Progenitor cell of endocrine pancreas (in vitro differentiated cells): ENCODE results near the gene APBA3. TPM values are rescaled to one million over a fixed set of nuclear protein-coding genes. Genes with fewer than 3 reads are reported as not detected.
"Not testable (repeated sequence)": the region's sequence is repeated elsewhere in the genome, so short reads cannot be mapped to it uniquely, and the experiment has no call there.

Source experiments
- DNase-seq: peaks from one replicate; pipeline ENCODE4 v3.0.0; 2021; ENCODE audit warnings: low spot score; ENCODE audit not compliant: unreplicated experiment
- H3K27ac Mint-ChIP-seq: 2 replicates; pipeline ENCODE4 v1.8.0; 2021; ENCODE audit warnings: mild to moderate bottlenecking, moderate library complexity, mixed read lengths
- H3K27me3 Mint-ChIP-seq: 2 replicates; pipeline ENCODE4 v1.8.0; 2021; ENCODE audit warnings: mixed read lengths
- H3K36me3 Mint-ChIP-seq: 2 replicates; pipeline ENCODE4 v1.8.0; 2022; ENCODE audit warnings: mixed read lengths; ENCODE audit not compliant: insufficient read depth
- H3K4me1 Mint-ChIP-seq: 2 replicates; pipeline ENCODE4 v1.8.0; 2021; ENCODE audit warnings: low read depth, mixed read lengths
- H3K4me3 Mint-ChIP-seq: 2 replicates; pipeline ENCODE4 v1.8.0; 2021; ENCODE audit warnings: low read depth, mild to moderate bottlenecking, moderate library complexity, mixed read lengths
- H3K9me3 Mint-ChIP-seq: 2 replicates; pipeline ENCODE4 v1.8.0; 2021; ENCODE audit warnings: low read depth, mixed read lengths
- CTCF ChIP-seq: fragments of 200-600 bp; sonication (generic); IDR thresholded peaks from one replicate; pipeline ENCODE4 v1.5.0; 2021; ENCODE audit warnings: antibody characterized with exemption, mild to moderate bottlenecking; ENCODE audit not compliant: unreplicated experiment
- total RNA-seq: library from RNA; stranded (reverse); gene quantifications from 2 replicates; pipeline ENCODE4 v1.2.1, GENCODE V29; 2021

Gene APBA3
- total RNA-seq, 1 donor from 2014 or later: 31.4 TPM

- no peaks in the 10 kb centered on the region for H3K9me3 Mint-ChIP-seq
- peaks cover 4% of the 10 kb centered on the region for H3K36me3 Mint-ChIP-seq
- no peak for DNase-seq
- no peaks in the 10 kb centered on the region for H3K27me3 Mint-ChIP-seq
- H3K27ac Mint-ChIP-seq: no peak overlapping the region
- H3K4me3 Mint-ChIP-seq: no peak overlapping the region
- peaks cover 7% of the 10 kb centered on the region for H3K4me1 Mint-ChIP-seq
- TF ChIP-seq CTCF: no peak
Observed at GRCh38 chr19:3765121-3765520, 3.6 kb upstream of the APBA3 start.

- H3K27me3 Mint-ChIP-seq: no peaks in the 10 kb centered on the region
- peaks cover 7% of the 10 kb centered on the region for H3K4me1 Mint-ChIP-seq
- no peaks in the 10 kb centered on the region for H3K9me3 Mint-ChIP-seq
Observed at GRCh38 chr19:3762501-3763459, 1.3 kb upstream of the APBA3 start, which contains the start of gene MRPL54. TSS of gene MRPL54 (plus strand) at chr19:3762682. CDS start at chr19:3762701, 19 bp downstream.

GRCh38 chr19:3762130-3762473 lies 610 bp upstream of the APBA3 start:
- H3K4me1 Mint-ChIP-seq: peaks cover 7% of the 10 kb centered on the region
- no peak for TF ChIP-seq CTCF
- peak overlapping the region; percentile 99 for H3K27ac Mint-ChIP-seq
- peak overlapping the region; percentile 94 for H3K4me3 Mint-ChIP-seq
- H3K36me3 Mint-ChIP-seq: peaks cover 1% of the 10 kb centered on the region
- no peak for DNase-seq
- H3K9me3 Mint-ChIP-seq: no peaks in the 10 kb centered on the region
- H3K27me3 Mint-ChIP-seq: no peaks in the 10 kb centered on the region

More at GRCh38 chr19:3762501-3763459, 1.3 kb upstream of the APBA3 start, which contains the start of gene MRPL54:
- Mint-ChIP-seq H3K36me3 (peaks cover 1% of the 10 kb centered on the region), H3K4me3 (peak within 1 kb of the TSS; percentile 94), H3K27ac (peak within 1 kb of the TSS; percentile 99)
- DNase-seq: peak; percentile 99
- TF ChIP-seq CTCF: no peak

GRCh38 chr19:3760871-3761361 lies 576 bp downstream of the APBA3 start:
- Mint-ChIP-seq H3K4me1 (peaks cover 7% of the 10 kb centered on the region), H3K4me3 (peak overlapping the region; percentile 93), H3K36me3 (no peaks in the 10 kb centered on the region), H3K27me3 (no peaks in the 10 kb centered on the region), H3K9me3 (no peaks in the 10 kb centered on the region), H3K27ac (peak overlapping the region; percentile 96)
- DNase-seq: no peak
- no peak for TF ChIP-seq CTCF

- H3K4me3 Mint-ChIP-seq: peak overlapping the region; percentile 45
- DNase-seq: no peak
- H3K9me3 Mint-ChIP-seq: no peaks in the 10 kb centered on the region
- H3K27me3 Mint-ChIP-seq: no peaks in the 10 kb centered on the region
- H3K27ac Mint-ChIP-seq: no peak overlapping the region
- H3K36me3 Mint-ChIP-seq: peaks cover 3% of the 10 kb centered on the region
- peaks cover 7% of the 10 kb centered on the region for H3K4me1 Mint-ChIP-seq
- no peak for TF ChIP-seq CTCF
Observed at GRCh38 chr19:3759482-3760254, 1.8 kb downstream of the APBA3 start.

- H3K36me3 Mint-ChIP-seq, H3K27ac Mint-ChIP-seq, H3K4me1 Mint-ChIP-seq: not testable (repeated sequence)
Observed at GRCh38 chr19:3758297-3758696, 3.2 kb downstream of the APBA3 start.

GRCh38 chr19:3757705-3758104 lies 3.8 kb downstream of the APBA3 start:
- not testable (repeated sequence) for H3K27ac Mint-ChIP-seq, DNase-seq, H3K36me3 Mint-ChIP-seq, H3K4me1 Mint-ChIP-seq, H3K4me3 Mint-ChIP-seq, H3K27me3 Mint-ChIP-seq, H3K9me3 Mint-ChIP-seq

More at GRCh38 chr19:3758297-3758696, 3.2 kb downstream of the APBA3 start:
- H3K4me3 Mint-ChIP-seq, H3K9me3 Mint-ChIP-seq, H3K27me3 Mint-ChIP-seq, DNase-seq: not testable (repeated sequence)
